ENCODE data around the gene VMO1.

The VMO1 gene

GRCh38 chr17:4796552-4796920 lies 10.4 kb upstream of the VMO1 start:
- DNase-seq (ENCODE audit: low spot score), result no peak

GRCh38 chr17:4795168-4795567 lies 9.0 kb upstream of the VMO1 start:
- DNase-seq (ENCODE audit: low spot score), result no peak

DNA sequence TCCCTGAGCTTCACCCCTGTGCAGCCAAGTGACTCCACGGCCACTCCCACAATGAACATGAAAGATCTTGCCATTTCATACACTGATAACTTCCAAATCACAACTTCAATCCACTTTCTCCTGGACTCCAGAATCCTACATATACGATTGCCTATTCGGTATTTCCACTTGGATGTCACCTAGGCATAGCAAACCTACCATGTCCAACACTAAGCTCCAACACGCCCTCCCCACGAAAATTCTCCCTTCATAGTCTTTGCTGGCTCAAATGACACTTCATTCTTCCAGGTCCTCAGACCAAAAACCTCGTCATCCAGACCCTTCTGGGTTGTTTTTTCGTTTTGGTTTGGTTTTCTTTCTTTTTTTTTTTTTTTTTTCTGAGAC lies 4.5 kb upstream of the VMO1 start:
- DNase-seq (ENCODE audit: low spot score), result no peak

GRCh38 chr17:4789951-4790704 lies 4.0 kb upstream of the VMO1 start:
- peak; percentile 87 for DNase-seq (ENCODE audit: low spot score)

DNA sequence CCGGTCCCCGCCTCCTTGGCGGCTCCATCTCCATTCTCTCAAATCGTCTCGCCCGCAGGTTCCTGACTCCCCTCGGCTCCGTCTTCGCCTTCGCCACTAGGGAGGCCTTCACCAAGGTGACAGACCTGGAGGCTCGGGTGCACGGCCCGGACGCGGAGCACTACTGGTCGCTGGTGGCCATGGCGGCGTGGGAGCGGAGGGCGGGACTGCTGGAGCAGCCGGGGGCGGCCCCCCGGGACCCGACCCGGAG lies 3.5 kb upstream of the VMO1 start:
- DNase-seq (ENCODE audit: low spot score), result no peak

- DNase-seq (ENCODE audit: low spot score), result no peak
Measured at GRCh38 chr17:4788807-4789700, 2.9 kb upstream of the VMO1 start, which contains the start of gene GLTPD2. GLTPD2 (plus strand) TSS chr17:4788964; CDS start chr17:4789012, 48 bp downstream.

GRCh38 chr17:4788159-4788806 lies 2.1 kb upstream of the VMO1 start:
- no peak for DNase-seq (ENCODE audit: low spot score)

- DNase-seq (ENCODE audit: low spot score), result peak; percentile 40
Measured at GRCh38 chr17:4786516-4786915, 352 bp upstream of the VMO1 start.

DNA sequence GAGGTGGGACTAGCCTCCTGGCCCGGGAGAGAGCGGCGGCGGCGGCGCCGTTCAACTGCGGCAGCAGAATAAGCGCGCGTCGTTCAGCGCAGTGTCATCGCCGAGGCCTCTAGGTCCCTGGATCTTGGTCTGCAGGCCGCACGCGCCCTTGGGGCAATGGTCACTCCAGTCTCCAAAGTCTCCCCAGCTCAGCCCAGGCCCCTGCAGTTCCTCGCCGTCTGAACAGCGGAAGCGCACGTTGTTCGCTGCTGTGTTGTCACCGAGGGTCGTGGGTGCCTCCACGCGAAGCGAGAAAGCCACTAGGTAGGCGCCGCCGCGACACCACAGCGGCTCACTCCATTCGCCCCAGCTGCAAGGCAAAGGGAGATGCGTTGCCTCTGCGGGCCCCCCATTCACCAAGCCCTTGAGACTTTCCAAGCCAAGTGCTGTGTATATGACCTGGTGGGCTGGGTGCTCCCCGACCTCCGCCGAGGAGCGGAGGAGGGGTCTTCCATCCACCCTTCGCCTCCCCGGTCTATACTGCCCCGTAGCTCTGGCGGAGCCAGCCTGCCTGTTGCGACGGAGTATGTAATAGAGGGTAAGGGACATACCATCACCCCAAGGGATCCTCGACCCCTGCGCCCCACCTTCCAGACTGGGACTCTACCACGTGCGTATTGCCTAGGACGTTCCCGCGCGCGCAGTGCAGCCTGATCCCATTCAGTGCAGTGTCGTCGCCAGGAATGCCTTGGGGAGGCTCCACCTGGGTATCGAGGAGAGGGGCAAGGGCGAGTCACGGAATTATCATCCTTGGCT lies 656 bp downstream of the VMO1 start:
- peak; percentile 7 for DNase-seq (ENCODE audit: low spot score)

- DNase-seq (ENCODE audit: low spot score), result no peak
Measured at GRCh38 chr17:4782652-4783051, 3.5 kb downstream of the VMO1 start.

DNA sequence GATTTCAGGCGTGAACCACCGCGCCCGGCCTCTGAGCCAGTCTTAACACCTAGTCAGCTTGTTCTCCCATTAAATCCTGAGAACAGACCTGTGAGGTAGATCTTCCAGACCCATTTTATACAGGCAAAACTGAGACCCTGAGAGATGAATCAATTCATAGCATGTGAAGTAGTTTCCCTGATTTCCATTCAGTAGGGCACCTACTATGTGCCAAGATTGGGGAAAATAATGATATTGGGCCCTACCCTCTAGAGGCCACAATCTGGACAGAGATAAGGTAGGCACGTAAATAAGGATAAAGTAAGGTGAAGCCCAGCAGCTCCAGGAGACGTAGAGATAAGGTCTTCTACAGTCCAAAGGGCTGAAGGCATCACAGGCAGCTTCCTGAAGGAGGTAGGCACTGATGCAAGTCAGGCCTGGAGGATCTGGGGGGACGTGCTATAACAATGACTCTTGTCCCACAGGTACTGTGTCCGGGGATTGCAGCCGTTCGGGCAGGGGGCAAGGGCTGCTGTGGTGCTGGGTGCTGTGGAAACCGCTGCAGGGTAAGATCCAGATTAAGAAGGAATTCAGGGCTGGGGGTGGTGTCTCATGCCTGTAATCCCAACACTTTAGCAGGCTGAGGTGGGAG lies 5.7 kb downstream of the VMO1 start:
- DNase-seq (ENCODE audit: low spot score), result no peak

- no peak for DNase-seq (ENCODE audit: low spot score)
Measured at GRCh38 chr17:4777969-4778760, 8.0 kb downstream of the VMO1 start.

GRCh38 chr17:4772235-4772613 lies 13.9 kb downstream of the VMO1 start:
- no peak for DNase-seq (ENCODE audit: low spot score)

DNA sequence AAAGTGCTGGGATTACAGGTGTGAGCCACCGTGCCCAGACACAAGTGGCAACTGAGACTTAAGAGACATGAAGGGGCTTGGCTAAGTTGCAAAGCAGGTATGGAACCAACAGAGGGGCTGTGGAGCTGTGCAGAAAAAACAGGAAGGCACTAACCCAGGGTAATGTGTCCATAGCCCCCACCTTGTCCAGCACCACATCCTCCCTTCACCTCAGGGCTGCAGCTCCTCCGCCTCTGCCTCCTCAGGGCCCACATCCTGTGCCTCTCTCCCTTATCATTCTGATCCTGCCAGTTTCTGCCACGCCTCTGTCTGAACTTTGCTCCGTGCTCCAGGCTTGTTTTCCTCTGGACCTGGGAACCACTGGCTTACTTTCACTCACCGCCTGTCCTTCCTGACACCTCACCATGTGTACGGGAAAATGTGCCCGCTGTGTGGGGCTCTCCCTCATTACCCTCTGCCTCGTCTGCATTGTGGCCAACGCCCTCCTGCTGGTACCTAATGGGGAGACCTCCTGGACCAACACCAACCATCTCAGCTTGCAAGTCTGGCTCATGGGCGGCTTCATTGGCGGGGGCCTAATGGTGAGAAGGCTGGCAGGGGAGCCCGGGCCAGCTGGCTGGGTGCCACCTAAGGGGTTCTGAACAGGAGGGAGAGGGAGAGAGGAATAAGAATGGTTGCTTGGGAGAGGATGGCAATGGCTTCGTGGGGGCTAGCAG lies 14.5 kb downstream of the VMO1 start, which contains the start of gene TM4SF5:
Gene TM4SF5 (plus strand): TSS at position 368 of the 716 bp plus-strand sequence. CDS start 37 bp downstream, at position 405.
- no peak for DNase-seq (ENCODE audit: low spot score)

DNA sequence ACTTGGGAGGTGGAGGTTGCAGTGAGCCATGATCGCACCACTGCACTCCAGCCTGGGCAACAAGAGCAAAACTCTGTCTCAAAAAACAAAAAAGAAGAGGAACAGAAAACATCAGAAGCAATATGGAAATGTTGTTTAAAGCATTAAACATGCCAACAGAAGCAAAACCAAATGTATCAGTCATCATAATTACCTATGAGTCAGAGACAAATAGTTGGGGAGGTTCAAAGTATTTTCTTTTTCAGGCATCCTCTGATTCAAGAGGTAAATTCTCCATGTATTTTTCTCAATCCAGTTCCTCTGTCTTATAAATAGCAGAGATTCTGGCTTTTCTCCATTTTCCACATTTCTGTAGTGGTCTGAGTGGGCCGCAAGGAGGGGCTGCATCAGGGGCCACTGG lies 16.5 kb downstream of the VMO1 start:
- DNase-seq (ENCODE audit: low spot score), result no peak

DNA sequence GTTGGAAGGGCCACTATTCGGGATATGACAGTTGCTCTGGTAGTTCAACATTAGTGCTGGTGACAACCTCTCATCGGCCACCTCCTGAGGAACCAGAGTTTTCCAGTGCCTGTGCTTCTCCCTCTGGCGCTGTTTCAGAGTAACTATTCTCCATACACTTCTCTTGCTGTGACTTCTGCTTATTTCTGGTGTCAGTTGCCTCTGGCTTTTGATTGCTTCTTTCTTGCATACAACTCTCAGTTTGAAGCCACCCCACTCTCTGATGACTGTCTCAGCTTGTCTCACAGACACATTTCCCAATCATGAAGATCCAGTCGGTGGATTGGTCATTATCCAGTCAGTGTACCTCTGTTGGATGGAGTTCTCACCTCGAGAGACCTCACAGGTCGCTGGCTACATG lies 17.9 kb downstream of the VMO1 start:
- no peak for DNase-seq (ENCODE audit: low spot score)

- no peak for DNase-seq (ENCODE audit: low spot score)
Measured at GRCh38 chr17:4766723-4767122, 19.4 kb downstream of the VMO1 start.

DNA sequence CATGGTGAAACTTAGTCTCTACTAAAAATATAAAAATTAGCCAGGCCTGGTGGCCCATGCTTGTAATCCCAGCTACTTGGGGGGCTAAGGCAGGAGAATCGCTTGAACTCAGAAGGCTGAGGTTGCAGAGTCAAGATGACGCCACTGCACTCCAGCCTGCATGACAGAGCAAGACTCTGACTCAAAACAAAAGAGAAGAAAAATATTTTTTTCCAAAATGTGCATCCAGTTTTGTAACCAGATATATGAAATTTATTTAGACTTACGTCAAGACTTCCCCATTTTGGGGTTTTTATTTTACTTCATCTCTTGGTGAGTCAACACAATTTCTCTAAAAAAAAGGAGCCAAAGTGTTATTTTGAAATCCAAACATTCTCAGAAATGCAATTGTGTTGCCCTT lies 20.0 kb downstream of the VMO1 start:
- DNase-seq (ENCODE audit: low spot score), result no peak

DNA sequence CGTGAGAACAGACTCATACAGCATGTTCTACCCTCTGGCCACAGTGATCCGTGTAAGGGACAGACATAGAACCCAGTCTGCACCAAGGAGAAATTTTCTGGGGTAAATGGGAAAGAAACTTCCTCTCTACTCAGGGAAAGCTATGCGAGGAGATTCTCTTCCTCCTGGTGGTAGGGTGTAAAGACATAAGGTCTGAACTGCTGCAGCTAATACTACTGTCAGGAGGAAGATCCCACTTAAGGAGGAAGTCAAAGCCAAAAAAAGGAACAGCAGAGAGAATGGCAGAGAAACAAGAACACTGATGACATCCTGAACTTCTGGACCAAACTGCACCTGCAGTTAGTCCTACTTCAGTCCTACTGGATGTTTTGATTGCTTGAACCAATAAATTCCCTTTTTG lies 21.6 kb downstream of the VMO1 start:
- peak; percentile 71 for DNase-seq (ENCODE audit: low spot score)

- DNase-seq (ENCODE audit: low spot score), result no peak
Measured at GRCh38 chr17:4759776-4760236, 26.4 kb downstream of the VMO1 start.

Measured in Ammon's horn (tissue), 1 donor.